Hepatocyte (in vitro differentiated cells): Measurements from ENCODE around the gene TEX28. TPM values are rescaled to one million over a fixed set of nuclear protein-coding genes. Genes with fewer than 3 reads are reported as not detected.

Experiments used
- DNase-seq: peaks from one replicate; pipeline ENCODE4 v3.0.0-alpha.2; 2016; ENCODE audit warnings: low spot score
- H2AFZ ChIP-seq: fragments of 200-600 bp; sonication (generic); 2 replicates; pipeline ENCODE4 v1.6.0; 2016; ENCODE audit warnings: antibody characterized with exemption, mild to moderate bottlenecking
- H3K27ac ChIP-seq: fragments of 200-600 bp; sonication (generic); 2 replicates; pipeline ENCODE4 v1.5.1; 2016; ENCODE audit warnings: mild to moderate bottlenecking
- H3K27me3 ChIP-seq: fragments of 200-600 bp; sonication (generic); 2 replicates; pipeline ENCODE4 v1.6.1; 2016
- H3K36me3 ChIP-seq: fragments of 200-600 bp; sonication (generic); replicated peaks from 2 replicates; pipeline ENCODE4 v1.5.1; 2016; ENCODE audit warnings: low read depth; ENCODE audit not compliant: insufficient read depth
- H3K4me1 ChIP-seq: fragments of 200-600 bp; sonication (generic); 2 replicates; pipeline ENCODE4 v1.5.1; 2016; ENCODE audit warnings: mild to moderate bottlenecking, moderate library complexity; ENCODE audit not compliant: insufficient read depth
- H3K4me2 ChIP-seq: fragments of 200-600 bp; sonication (generic); 2 replicates; pipeline ENCODE4 v1.6.0; 2016
- H3K4me3 ChIP-seq: fragments of 200-600 bp; sonication (generic); 2 replicates; pipeline ENCODE4 v1.5.1; 2016; ENCODE audit warnings: mild to moderate bottlenecking
- H3K79me2 ChIP-seq: fragments of 200-600 bp; sonication (generic); 2 replicates; pipeline ENCODE4 v1.6.0; 2017; ENCODE audit warnings: mild to moderate bottlenecking
- H3K9me2 ChIP-seq: fragments of 200-600 bp; sonication (generic); replicated peaks from 2 replicates; pipeline ENCODE4 v1.6.0; 2017; ENCODE audit warnings: mild to moderate bottlenecking; ENCODE audit not compliant: insufficient read depth
- H3K9me3 ChIP-seq: fragments of 200-600 bp; sonication (generic); 2 replicates; pipeline ENCODE4 v1.5.1; 2016; ENCODE audit warnings: low read depth, mild to moderate bottlenecking
- H4K20me1 ChIP-seq: fragments of 200-600 bp; sonication (generic); 2 replicates; pipeline ENCODE4 v1.6.0; 2016; ENCODE audit warnings: mild to moderate bottlenecking; ENCODE audit not compliant: insufficient read depth, poor library complexity, severe bottlenecking
- CTCF ChIP-seq: fragments of 200-600 bp; sonication (generic); IDR thresholded peaks from 2 replicates; pipeline ENCODE4 v1.5.1; 2016; ENCODE audit warnings: antibody characterized with exemption, mild to moderate bottlenecking; ENCODE audit not compliant: poor library complexity
- EZH2 ChIP-seq: fragments of 200-600 bp; sonication (generic); IDR thresholded peaks from 2 replicates; pipeline ENCODE4 v1.6.1; 2016; ENCODE audit warnings: antibody characterized with exemption, mild to moderate bottlenecking, borderline replicate concordance
- EZH2phosphoT487 ChIP-seq: fragments of 200-600 bp; sonication (generic); IDR thresholded peaks from one replicate; pipeline ENCODE4 v1.6.1; 2018; ENCODE audit warnings: antibody characterized with exemption, mild to moderate bottlenecking, low read depth, moderate library complexity; ENCODE audit not compliant: unreplicated experiment, severe bottlenecking
- WGBS: methylation state at CpG from one replicate; pipeline ENCODE4 v1.1.6; 2016; ENCODE audit warnings: low lambda C conversion rate; ENCODE audit errors: missing lambda C conversion rate; 5-methylcytosine and 5-hydroxymethylcytosine counted together
- polyA plus RNA-seq: library from polyadenylated mRNA; unstranded; fragments of >200 nt; fragmentation: Nextera tagmentation; extraction: Ambion mirVana; gene quantifications from 2 replicates; pipeline ENCODE4 v1.2.1, GENCODE V29; 2016
- total RNA-seq: library from RNA; depleted of rRNA; stranded (reverse); fragments of >200 nt; gene quantifications from 2 replicates; pipeline ENCODE4 v1.2.3, GENCODE V29; 2014

TEX28 gene
- total and polyA plus RNA-seq, 2 experiments from 2014 or later: not detected

GRCh38 chrX:154320406-154320805, 25.5 kb upstream of the TEX28 start:
- Histone ChIP-seq H3K4me1 (no peaks in the 10 kb centered on the region), H4K20me1 (no peaks in the 10 kb centered on the region), H3K9me2 (no peaks in the 10 kb centered on the region), H3K27ac (no peak overlapping the region), H3K79me2 (no peaks in the 10 kb centered on the region), H3K9me3 (no peaks in the 10 kb centered on the region), H3K36me3 (no peaks in the 10 kb centered on the region), H3K4me2 (no peak overlapping the region), H2AFZ (no peak overlapping the region), H3K4me3 (no peak overlapping the region), H3K27me3 (no peaks in the 10 kb centered on the region)
- DNase-seq: no peak
- 88% methylated on average over 11 of the region's 11 CpGs for WGBS
- TF ChIP-seq EZH2phosphoT487: no peak
- TF ChIP-seq CTCF: no peak
- TF ChIP-seq EZH2: no peak

- H3K4me1 ChIP-seq: no peaks in the 10 kb centered on the region
These were observed 22.6 kb upstream of the TEX28 start for GRCh38 chrX:154317391-154317995.

GRCh38 chrX:154315416-154315815, 20.5 kb upstream of the TEX28 start:
- Histone ChIP-seq H2AFZ (no peak overlapping the region), H3K4me1 (no peaks in the 10 kb centered on the region), H3K27me3 (no peaks in the 10 kb centered on the region), H3K9me3 (no peaks in the 10 kb centered on the region), H4K20me1 (no peaks in the 10 kb centered on the region), H3K79me2 (no peaks in the 10 kb centered on the region), H3K36me3 (no peaks in the 10 kb centered on the region), H3K4me2 (no peak overlapping the region), H3K9me2 (no peaks in the 10 kb centered on the region), H3K4me3 (no peak overlapping the region), H3K27ac (no peak overlapping the region)
- TF ChIP-seq EZH2phosphoT487 (no peak), EZH2 (no peak), CTCF (no peak)
- DNase-seq: no peak
- WGBS: 79% methylated on average over 3 of the region's 3 CpGs

More at GRCh38 chrX:154317391-154317995, 22.6 kb upstream of the TEX28 start:
- Histone ChIP-seq H3K36me3 (no peaks in the 10 kb centered on the region), H3K27ac (no peak overlapping the region), H3K27me3 (no peaks in the 10 kb centered on the region), H3K9me3 (no peaks in the 10 kb centered on the region), H3K4me2 (no peak overlapping the region), H3K79me2 (no peaks in the 10 kb centered on the region), H3K9me2 (no peaks in the 10 kb centered on the region), H3K4me3 (no peak overlapping the region), H2AFZ (no peak overlapping the region), H4K20me1 (no peaks in the 10 kb centered on the region)
- no peak for TF ChIP-seq EZH2phosphoT487
- peak; percentile 31 for TF ChIP-seq CTCF
- DNase-seq: peak; percentile 33
- WGBS: 41% methylated on average over 7 of the region's 7 CpGs

GRCh38 chrX:154313147-154313546, 18.2 kb upstream of the TEX28 start:
- no peaks in the 10 kb centered on the region for H3K9me2 ChIP-seq
- H3K36me3 ChIP-seq: no peaks in the 10 kb centered on the region
- no peak overlapping the region for H3K4me3 ChIP-seq
- H3K9me3 ChIP-seq: no peaks in the 10 kb centered on the region
- DNase-seq: no peak
- WGBS: 72% methylated on average over 5 of the region's 5 CpGs
- no peaks in the 10 kb centered on the region for H3K27me3 ChIP-seq
- H3K27ac ChIP-seq: no peak overlapping the region
- H3K4me2 ChIP-seq: no peak overlapping the region
- H3K79me2 ChIP-seq: no peaks in the 10 kb centered on the region
- no peaks in the 10 kb centered on the region for H3K4me1 ChIP-seq
- no peaks in the 10 kb centered on the region for H4K20me1 ChIP-seq
- no peak overlapping the region for H2AFZ ChIP-seq
- TF ChIP-seq EZH2: no peak
- TF ChIP-seq CTCF: no peak
- TF ChIP-seq EZH2phosphoT487: no peak
